Right forelimb (tissue), 1 donor: ENCODE data around the gene RNF103.
A peak's percentile ranks its signal among the peaks of the same experiment; 100 is the strongest.

ENCODE experiments used
- DNase-seq: peaks from one replicate; pipeline ENCODE4 v3.0.0-alpha.2; 2018

The RNF103 gene

GRCh38 chr2:86562922-86563649 is 60.6 kb downstream of the RNF103 start, which contains the start of gene CHMP3:
CHMP3 (minus strand) TSS chr2:86563443; CDS start chr2:86563348, 95 bp downstream.
- peak; percentile 98 for DNase-seq

GRCh38 chr2:86562485-86562921 is 61.2 kb downstream of the RNF103 start:
- DNase-seq = no peak

- DNase-seq = no peak
Measured at GRCh38 chr2:86557836-86558235, 65.8 kb downstream of the RNF103 start.

GRCh38 chr2:86556508-86556907 is 67.2 kb downstream of the RNF103 start:
- DNase-seq = no peak
